NCI-H1930 (cell line): ENCODE data around the gene FAM174A.
"Not testable (repeated sequence)": the region's sequence is repeated elsewhere in the genome, so short reads cannot be mapped to it uniquely, and the experiment has no call there.

Experiments
- DNase-seq, 2 experiments: peaks; one replicate each; lab custom pipeline; 2025; lab: John Stamatoyannopoulos, UW

FAM174A gene

DNA sequence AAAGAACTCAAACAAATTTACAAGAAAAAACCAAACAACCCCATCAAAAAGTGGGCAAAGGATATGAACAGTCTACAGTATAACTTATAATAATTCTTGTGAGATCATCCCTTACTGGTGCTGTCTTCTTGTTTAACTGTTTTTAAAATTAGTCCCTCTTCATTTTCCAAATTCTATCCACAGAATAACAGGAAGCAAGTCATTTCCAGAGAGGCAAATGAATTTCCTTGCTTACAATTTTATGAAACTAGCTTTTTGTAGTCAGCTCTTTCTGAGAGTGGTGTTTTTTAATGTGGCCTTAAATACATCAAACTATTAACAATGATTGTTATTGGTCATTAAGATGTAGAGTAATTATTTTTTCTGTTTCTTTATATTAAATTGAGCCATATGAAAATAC, 40.6 kb downstream of the FAM174A start:
- DNase-seq: no peak

DNA sequence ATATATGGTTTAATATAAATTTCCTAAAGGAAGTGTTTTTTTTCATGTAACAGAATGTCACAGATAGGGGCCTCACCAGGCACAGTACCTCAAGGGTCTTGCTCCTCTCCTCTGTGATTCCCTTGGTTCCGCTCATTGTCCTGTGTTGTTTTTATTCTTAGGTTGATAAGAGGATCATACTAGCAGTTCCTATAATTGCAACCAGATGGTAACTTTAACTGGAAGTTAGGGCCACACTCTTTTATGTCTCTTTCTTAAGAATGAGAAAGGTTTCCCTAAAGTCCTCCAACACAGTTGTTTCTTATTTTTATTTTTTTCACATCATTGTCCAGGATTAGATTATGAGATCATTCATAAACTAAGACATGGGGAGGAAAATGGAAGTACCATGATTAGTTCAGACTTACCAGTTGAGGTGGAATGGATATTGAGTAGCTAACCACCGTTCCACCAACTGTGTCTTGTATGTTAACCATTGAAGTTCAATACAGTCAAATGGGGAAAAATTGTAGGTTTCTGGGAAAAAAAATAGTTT, 41.1 kb downstream of the FAM174A start:
- no peak for DNase-seq

DNA sequence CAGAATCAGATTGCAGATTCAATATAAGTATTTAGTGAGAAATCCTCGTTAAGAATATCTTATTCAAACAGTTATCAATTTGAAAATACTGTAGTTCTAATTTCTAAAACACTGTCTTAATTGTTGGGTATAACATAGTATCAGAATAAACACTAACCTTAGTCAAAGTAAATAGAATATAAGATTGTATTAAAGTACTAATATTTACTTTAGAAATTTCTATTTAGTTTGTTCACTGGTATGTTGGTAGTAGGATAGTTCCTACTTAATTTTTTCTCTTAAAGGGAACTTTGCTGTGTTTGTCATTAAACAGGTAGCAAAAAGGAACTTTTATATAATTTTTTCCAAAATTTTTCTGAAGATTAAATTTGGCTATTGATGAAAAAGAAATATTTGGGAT, 42.3 kb downstream of the FAM174A start:
- no peak for DNase-seq

DNA sequence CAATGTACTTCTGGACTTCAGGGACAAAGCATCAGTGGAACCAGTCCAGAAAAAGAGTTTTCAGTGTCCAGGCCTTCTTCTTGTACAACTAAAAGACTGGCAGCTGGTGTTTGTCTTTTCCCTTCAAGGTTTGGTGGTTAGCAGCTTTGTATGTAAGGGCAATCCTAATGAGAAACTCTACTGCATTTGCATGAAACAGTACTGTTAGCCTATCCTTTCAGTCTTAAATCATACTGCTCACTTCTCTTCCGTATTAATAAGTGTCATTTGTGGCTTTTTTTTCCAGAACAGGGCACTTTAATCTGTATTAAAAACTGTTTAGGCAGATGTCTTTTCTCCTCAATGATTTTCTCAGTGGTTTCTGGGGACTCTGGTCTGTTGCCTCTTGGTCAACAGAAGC, 48.9 kb downstream of the FAM174A start:
- DNase-seq: no peak

DNA sequence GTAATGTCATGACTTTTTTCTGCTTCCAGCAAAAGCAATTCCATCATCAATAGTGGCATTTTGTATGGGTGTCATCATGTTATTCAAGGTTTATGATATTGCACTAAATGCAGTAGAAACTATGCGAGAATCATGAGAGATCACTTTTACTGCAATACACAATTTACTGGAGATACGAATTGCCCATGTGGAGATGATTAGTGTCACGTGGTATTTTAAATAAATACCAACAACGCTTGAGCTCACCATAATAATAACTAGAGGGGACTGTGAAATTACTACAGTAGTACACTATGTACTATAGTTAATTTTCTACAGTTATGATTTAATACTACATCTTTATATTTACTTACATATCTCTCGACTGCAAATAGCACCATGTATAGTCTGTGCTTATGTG, 49.7 kb downstream of the FAM174A start:
- DNase-seq: no peak

DNA sequence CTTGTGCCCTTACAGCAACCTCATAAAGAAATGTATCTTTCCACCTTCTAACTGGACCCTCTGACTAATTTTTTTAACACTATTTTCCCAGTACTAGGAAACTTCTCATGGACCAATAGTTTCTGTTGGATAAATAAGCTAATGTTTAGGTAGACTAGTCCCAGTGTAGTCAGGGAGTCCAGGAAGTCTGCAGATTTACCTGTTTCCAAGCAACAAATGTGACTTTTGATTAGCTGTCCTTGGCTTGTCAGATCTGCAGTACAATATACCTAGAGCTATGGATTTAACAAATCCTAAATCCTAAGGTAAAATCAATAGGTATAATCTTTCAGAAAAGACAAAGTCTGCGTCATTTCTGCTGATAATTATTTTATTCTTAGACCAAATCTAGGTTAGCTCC, 55.7 kb downstream of the FAM174A start:
- no peak for DNase-seq

DNA sequence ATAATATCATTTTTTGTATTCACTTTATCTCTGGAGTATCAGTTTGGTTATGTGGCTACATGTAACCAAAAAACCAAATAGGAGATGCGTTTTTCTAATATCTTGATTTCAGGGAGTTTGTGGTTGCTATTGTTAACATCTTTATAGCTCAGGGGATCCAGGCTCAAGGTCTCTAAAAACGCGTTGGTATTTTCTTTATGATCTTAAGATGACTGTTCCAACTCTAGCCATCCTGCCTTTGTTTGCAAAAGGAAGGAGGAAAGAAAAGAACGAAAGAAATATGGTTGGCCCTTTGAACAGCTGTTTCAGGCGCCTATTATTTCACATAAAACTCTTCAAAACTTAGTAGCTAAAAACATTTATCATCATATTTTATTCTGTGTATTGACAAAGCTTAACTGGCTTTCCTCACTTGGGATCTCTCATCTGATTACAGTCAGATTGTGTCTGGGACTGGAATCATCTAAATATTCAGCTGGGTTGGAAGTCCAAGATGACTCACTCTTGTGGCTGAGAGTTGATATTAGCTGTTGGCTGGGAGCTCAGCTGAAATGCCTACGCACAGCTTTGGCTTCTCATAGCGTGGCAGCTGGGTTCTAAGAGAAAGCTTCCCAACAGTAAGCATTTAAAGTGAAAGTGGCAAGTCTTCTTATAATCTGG, 60.1 kb downstream of the FAM174A start:
- DNase-seq: no peak

DNA sequence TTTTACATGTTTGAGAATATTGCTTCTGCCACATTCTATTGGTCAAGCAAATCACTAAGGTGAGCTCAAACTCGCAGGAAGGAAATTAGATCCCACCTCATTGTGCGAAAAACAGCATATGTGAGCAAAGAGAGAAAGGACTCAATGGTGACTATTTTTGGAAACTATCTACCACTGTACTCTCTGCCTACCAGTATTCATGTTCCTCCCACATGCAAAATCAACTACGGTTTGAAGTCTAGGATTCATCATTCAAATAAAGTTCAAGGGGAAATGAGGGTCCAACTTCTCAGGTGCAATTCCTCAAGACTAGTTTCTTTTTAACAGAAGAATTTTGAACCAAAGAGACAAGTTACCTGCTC, 60.6 kb downstream of the FAM174A start:
- DNase-seq: no peak

DNA sequence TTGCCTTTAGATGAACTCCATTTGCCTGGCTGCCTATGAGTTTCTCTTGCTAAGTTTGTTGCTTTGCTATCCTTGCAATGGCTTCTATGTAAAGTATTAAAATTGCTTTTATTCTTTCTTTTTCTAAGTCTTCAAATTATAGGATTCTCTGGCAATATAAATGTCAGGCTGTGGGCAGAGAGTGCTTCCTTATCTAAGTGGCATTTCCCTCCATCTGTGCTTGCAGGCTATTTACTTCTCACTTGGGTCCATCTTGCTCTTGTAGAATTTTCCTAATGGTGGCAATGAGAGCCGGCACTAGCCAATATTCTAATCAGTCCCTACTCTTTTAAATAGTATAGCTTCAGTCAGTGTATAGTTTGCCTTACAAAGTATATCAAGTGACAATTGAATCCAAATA, 63.3 kb downstream of the FAM174A start:
- DNase-seq: no peak

DNA sequence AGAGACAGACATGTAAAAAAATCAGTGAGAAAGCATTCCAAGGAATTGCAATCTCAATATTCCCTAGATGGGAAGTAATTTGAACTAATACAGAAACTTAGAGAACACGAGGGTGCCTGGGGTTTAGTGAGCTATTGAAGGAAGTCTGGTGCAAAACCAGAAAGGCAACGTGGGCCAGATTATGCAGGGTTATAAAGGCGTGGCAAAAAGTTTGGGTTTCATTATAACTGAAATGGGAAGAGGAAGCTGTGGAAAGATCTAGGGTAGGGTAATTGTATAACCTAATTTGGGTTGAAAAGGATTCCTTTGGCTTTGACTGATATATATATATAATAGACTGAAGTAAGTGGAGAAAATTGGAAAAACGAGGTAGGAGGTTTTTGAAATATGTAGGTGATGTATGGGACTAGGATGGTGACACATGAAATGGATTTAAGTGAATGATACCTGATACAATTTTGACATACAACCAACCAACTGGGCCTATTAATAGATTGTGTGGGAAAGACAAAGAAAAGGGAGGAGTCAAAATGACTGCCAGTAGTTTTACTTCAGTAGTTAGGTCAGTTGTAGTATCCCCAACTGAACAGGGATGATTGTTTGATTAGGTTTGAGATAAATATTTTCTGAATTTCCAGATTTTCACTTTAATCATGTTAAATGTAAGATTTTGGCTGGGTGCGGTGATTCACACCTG, 65.3 kb downstream of the FAM174A start:
- DNase-seq: no peak

DNA sequence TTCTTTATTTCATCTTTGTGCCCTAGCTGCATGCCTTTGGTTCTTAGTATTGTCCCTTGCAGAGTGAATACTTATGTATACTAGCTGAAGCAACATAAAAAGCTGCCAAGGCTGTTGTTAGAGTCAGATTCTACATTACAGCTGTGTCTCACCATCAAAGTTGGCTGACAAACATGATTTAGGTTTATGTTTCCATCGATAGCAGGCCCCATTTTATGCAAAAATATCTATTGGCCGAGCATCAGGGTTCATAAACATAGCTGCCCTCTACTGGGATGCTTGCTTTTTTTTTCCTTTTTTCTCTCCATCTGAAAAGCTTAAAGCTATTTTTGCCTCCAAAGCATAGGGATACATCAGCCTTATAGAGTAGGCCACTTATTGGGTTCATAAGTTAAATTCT, 68.0 kb downstream of the FAM174A start:
- no peak for DNase-seq

DNA sequence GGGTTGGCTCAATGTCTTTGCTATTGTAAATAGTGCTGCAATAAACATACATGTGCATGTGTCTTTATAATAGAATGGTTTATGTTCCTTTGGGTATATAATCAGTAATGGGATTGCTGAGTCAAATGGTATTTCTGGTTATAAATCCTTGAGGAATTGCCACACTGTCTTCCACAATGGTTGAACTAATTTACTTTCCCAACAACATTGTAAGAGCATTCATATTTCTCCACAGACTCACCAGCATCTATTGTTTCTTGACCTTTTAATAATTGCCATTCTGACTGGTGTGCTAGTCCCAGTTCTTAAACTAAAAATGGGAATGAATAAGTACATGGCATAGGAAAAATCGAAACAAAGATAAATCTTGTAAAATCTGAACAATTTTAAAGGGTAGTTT, 68.8 kb downstream of the FAM174A start:
- DNase-seq: not testable (repeated sequence)

DNA sequence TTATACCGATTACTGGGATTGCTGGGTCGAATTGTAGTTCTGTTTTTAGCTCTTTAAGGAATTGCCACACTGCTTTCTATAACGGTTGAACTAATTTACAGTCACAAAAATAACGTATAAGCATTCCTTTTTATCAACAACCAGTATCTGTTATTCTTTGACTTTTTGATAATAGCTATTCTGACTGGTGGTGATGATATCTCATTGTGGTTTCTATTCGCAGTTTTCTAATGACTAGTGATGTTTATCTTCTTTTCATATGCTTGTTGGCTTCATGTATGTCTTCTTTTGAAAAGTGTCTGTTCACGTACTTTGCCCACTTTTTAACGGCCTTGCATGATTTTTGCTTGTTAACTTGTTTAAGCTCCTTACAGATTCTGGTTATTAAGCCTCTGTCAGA, 74.4 kb downstream of the FAM174A start:
- no peak for DNase-seq

DNA sequence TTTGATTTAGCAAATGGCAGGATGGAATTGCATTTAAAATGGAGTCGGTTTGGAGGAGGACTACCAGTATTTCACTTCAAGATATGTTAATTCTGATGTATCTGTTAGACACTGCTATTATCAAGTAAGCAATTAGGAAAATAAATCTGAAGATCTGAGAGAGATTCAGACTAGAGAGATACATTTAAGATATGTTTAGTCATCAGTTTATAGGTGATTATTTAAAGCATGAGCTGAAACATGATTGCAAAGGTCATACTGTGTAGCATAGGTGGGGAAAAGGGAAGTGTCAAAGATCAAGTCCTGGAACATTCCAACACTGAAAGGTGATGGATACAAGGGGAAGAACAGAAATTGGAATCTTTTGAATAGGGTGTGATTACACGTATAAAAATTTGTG, 79.1 kb downstream of the FAM174A start:
- DNase-seq: no peak

DNA sequence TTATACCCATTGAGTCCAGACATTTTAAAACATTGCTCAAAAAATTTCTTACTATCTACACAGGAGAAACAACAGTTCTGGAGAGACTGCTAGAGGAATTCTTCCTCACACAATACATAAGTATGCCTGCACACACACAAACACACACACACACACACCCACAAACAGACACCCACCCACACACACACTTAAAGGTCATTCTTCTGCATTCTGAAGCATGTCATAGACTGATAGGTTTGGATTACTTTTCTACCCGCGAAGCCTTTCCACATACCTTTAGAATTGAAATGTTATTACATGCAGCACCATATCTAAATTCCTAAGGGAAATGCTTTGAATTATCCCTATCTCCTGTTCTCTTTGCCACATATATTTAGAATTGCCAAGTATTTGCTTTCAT, 80.2 kb downstream of the FAM174A start:
- no peak for DNase-seq

DNA sequence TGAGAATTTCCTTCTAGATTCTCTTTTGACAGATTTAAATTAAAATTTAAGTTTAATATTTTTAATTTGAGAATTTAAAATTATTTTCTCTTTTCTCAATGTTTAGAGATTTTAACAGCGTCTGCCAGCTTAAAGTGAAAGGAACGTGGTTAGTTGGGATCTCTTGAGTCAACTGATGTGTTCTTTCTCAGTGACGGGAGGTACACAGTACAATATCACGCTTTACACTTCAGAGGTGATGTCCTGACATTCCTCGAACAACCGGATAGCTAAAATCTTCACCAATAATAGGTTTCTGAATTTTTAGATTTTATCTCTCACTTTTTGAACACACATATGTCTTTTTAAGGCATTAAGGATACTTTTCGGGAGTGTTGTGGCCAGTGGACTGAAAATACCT, 81.1 kb downstream of the FAM174A start:
- no peak for DNase-seq

DNA sequence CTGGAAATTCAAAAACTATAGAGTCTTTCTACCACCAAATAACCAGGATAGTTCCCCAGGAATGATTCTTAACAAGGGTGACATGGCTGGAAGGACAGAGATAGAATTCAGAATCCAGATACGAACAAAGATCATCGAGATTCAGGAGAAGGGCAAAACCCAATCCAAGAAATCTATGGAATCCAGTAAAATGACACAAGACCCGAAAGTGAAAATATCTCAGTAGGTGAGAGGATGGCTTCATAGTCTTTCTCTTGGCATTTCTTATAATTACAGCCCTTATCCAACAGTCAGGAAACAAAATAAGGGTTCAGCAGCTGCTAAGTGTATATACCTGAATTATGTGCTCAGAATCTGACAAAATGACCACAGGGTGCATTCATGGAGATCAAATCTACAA, 81.8 kb downstream of the FAM174A start:
- no peak for DNase-seq

DNA sequence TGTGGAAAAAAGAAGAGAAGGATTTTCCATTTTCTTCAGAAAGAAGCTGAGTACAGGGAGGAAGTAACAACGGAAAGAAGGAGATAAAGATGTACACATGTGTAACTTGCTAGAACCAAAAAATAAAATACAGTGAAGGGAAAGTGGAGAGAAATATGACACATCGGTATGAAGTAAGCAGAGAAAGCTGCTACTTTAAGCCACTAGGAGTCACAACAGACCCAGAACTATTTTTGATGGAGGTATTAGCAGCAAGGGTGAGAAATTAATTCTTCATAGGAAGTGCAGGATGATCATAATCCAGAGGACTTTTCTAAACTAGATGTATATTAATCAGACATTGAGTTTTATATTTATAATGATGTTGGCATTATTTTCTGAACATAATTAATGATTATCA, 88.5 kb downstream of the FAM174A start:
- DNase-seq: no peak

DNA sequence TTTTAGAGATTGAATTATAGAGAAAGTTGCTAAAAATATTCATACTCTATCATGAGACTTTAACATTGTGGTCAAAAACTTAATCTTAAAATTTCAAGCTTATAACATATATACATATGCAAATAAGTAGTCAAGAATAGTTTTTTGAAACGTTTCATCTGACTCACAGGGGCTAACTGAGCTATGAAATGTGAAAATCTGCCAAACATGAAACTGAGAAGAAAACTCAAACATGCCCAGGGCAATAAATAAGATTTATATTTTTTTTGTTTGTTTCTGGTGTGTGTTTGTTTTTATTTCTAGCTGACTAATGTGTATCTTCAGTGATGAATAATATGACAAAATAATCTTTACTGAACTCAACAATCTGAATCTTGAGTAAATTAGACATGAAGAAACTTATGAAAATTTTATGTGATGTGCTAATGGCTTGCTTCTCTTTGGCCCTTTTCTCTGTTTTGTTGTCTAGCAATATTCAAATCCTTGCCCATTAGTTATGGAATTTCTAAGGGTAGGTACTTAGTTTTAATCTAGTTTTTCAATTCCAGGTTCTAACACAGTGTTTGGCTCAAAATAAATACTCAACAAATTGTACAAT, 99.9 kb downstream of the FAM174A start:
- DNase-seq: no peak
